Measurements from ENCODE around the gene AGBL2. TPM values are rescaled to one million over a fixed set of nuclear protein-coding genes. Genes with fewer than 3 reads are reported as not detected.
"Not testable (repeated sequence)": the region's sequence is repeated elsewhere in the genome, so short reads cannot be mapped to it uniquely, and the experiment has no call there.

Gene AGBL2
- total RNA-seq = 2.7 TPM
- 8.4 TPM for polyA plus RNA-seq
- long read RNA-seq, donor 1 = 0 reads
- long read RNA-seq, donor 2 = 0 reads
- long read RNA-seq, donor 3 = 0 reads
- long read RNA-seq, donor 4 = 0 reads
- long read RNA-seq, donor 5, partial matches to known transcripts = 0 of 1 reads
- long read RNA-seq, donor 5, other reads (novel, unspliced or antisense) = 0 of 1 reads
- long read RNA-seq, donor 6 = 0 reads
- long read RNA-seq, donor 7 = 0 reads
- long read RNA-seq, donor 8 = 0 reads
- long read RNA-seq, donor 9 = 0 reads
- long read RNA-seq, donor 10, partial matches to known transcripts = 0 of 1 reads
- long read RNA-seq, donor 10, other reads (novel, unspliced or antisense) = 0 of 1 reads

GRCh38 chr11:47715082-47715669 lies at the start of gene AGBL2:
TSS of gene AGBL2 (minus strand) at chr11:47715369. CDS start at chr11:47714650, 719 bp downstream.
- under 1% methylated on average over 35 of the region's 35 CpGs for WGBS
- Histone ChIP-seq H3K4me1 (ENCODE audit: control insufficient read depth in 2 of 2, insufficient read depth in 2 of 2, low read length in 2 of 2) (peaks cover 0 to 8% of the 10 kb centered on the region in 2 donors), H3K36me3 (ENCODE audit: control insufficient read depth in 2 of 2, insufficient read depth in 2 of 2, low read length in 1 of 2) (peaks cover 17 to 37% of the 10 kb centered on the region in 2 donors), H3K4me3 (ENCODE audit: low read length in 2 of 2) (peak within 1 kb of the TSS; percentile 69 to 87), H3K27ac (ENCODE audit: low read depth in 1 of 2, low read length in 1 of 2) (peak within 1 kb of the TSS; percentile 57 to 72), H3K9me3 (ENCODE audit: control insufficient read depth in 2 of 2, insufficient read depth in 1 of 2, low read length in 1 of 2) (no peaks in the 10 kb centered on the region), H3K27me3 (ENCODE audit: control insufficient read depth in 2 of 2, insufficient read depth in 1 of 2, low read length in 1 of 2) (no peaks in the 10 kb centered on the region)
- DNase-seq (ENCODE audit: low read depth in 6 of 9, low spot score in 9 of 9) = peak; percentile 52 to 91 (median 75)

- WGBS = 93% methylated on average over 11 of the region's 11 CpGs
- DNase-seq (ENCODE audit: low read depth in 6 of 9, low spot score in 9 of 9); H3K4me3 ChIP-seq (ENCODE audit: low read length in 2 of 2); H3K9me3 ChIP-seq (ENCODE audit: control insufficient read depth in 2 of 2, insufficient read depth in 1 of 2, low read length in 1 of 2); H3K27me3 ChIP-seq (ENCODE audit: control insufficient read depth in 2 of 2, insufficient read depth in 1 of 2, low read length in 1 of 2); H3K4me1 ChIP-seq (ENCODE audit: control insufficient read depth in 2 of 2, insufficient read depth in 2 of 2, low read length in 2 of 2); H3K27ac ChIP-seq (ENCODE audit: low read depth in 1 of 2, low read length in 1 of 2): not testable (repeated sequence)
- peaks cover 61 to 72% of the 10 kb centered on the region in 2 donors for H3K36me3 ChIP-seq (ENCODE audit: control insufficient read depth in 2 of 2, insufficient read depth in 2 of 2, low read length in 1 of 2)
Measured at GRCh38 chr11:47759291-47759690, 44.1 kb upstream of the AGBL2 start.

- H3K4me1 ChIP-seq (ENCODE audit: control insufficient read depth in 2 of 2, insufficient read depth in 2 of 2, low read length in 2 of 2) = no peaks in the 10 kb centered on the region
- H3K27me3 ChIP-seq (ENCODE audit: control insufficient read depth in 2 of 2, insufficient read depth in 1 of 2, low read length in 1 of 2) = no peaks in the 10 kb centered on the region
- 98% methylated on average over 4 of the region's 4 CpGs for WGBS
- no peak for DNase-seq (ENCODE audit: low read depth in 6 of 9, low spot score in 9 of 9)
- H3K36me3 ChIP-seq (ENCODE audit: control insufficient read depth in 2 of 2, insufficient read depth in 2 of 2, low read length in 1 of 2) = peaks cover 65 to 74% of the 10 kb centered on the region in 2 donors
- H3K4me3 ChIP-seq (ENCODE audit: low read length in 2 of 2) = no peak overlapping the region
- no peak overlapping the region for H3K27ac ChIP-seq (ENCODE audit: low read depth in 1 of 2, low read length in 1 of 2)
- no peaks in the 10 kb centered on the region for H3K9me3 ChIP-seq (ENCODE audit: control insufficient read depth in 2 of 2, insufficient read depth in 1 of 2, low read length in 1 of 2)
Measured at GRCh38 chr11:47756208-47756607, 41.0 kb upstream of the AGBL2 start.

- Histone ChIP-seq H3K4me1 (ENCODE audit: control insufficient read depth in 2 of 2, insufficient read depth in 2 of 2, low read length in 2 of 2) (no peaks in the 10 kb centered on the region), H3K27ac (ENCODE audit: low read depth in 1 of 2, low read length in 1 of 2) (no peak overlapping the region), H3K4me3 (ENCODE audit: low read length in 2 of 2) (no peak overlapping the region), H3K9me3 (ENCODE audit: control insufficient read depth in 2 of 2, insufficient read depth in 1 of 2, low read length in 1 of 2) (no peaks in the 10 kb centered on the region), H3K36me3 (ENCODE audit: control insufficient read depth in 2 of 2, insufficient read depth in 2 of 2, low read length in 1 of 2) (peaks cover 82 to 86% of the 10 kb centered on the region in 2 donors), H3K27me3 (ENCODE audit: control insufficient read depth in 2 of 2, insufficient read depth in 1 of 2, low read length in 1 of 2) (no peaks in the 10 kb centered on the region)
- WGBS = 97% methylated on average over 5 of the region's 5 CpGs
- DNase-seq (ENCODE audit: low read depth in 6 of 9, low spot score in 9 of 9) = no peak
Measured at GRCh38 chr11:47750725-47751124, 35.6 kb upstream of the AGBL2 start.

GRCh38 chr11:47742494-47742893 lies 27.3 kb upstream of the AGBL2 start:
- H3K27ac ChIP-seq (ENCODE audit: low read depth in 1 of 2, low read length in 1 of 2); H3K9me3 ChIP-seq (ENCODE audit: control insufficient read depth in 2 of 2, insufficient read depth in 1 of 2, low read length in 1 of 2); DNase-seq (ENCODE audit: low read depth in 6 of 9, low spot score in 9 of 9); H3K27me3 ChIP-seq (ENCODE audit: control insufficient read depth in 2 of 2, insufficient read depth in 1 of 2, low read length in 1 of 2); H3K4me1 ChIP-seq (ENCODE audit: control insufficient read depth in 2 of 2, insufficient read depth in 2 of 2, low read length in 2 of 2); H3K4me3 ChIP-seq (ENCODE audit: low read length in 2 of 2): not testable (repeated sequence)
- peaks cover 80 to 92% of the 10 kb centered on the region in 2 donors for H3K36me3 ChIP-seq (ENCODE audit: control insufficient read depth in 2 of 2, insufficient read depth in 2 of 2, low read length in 1 of 2)
- whole genome bisulfite sequencing = 98% methylated on average over 7 of the region's 7 CpGs

- not testable (repeated sequence) for H3K27ac ChIP-seq (ENCODE audit: low read depth in 1 of 2, low read length in 1 of 2); H3K9me3 ChIP-seq (ENCODE audit: control insufficient read depth in 2 of 2, insufficient read depth in 1 of 2, low read length in 1 of 2); H3K27me3 ChIP-seq (ENCODE audit: control insufficient read depth in 2 of 2, insufficient read depth in 1 of 2, low read length in 1 of 2); H3K4me3 ChIP-seq (ENCODE audit: low read length in 2 of 2); DNase-seq (ENCODE audit: low read depth in 6 of 9, low spot score in 9 of 9); H3K4me1 ChIP-seq (ENCODE audit: control insufficient read depth in 2 of 2, insufficient read depth in 2 of 2, low read length in 2 of 2)
- 91% methylated on average over 7 of the region's 7 CpGs for WGBS
- peaks cover 65 to 84% of the 10 kb centered on the region in 2 donors for H3K36me3 ChIP-seq (ENCODE audit: control insufficient read depth in 2 of 2, insufficient read depth in 2 of 2, low read length in 1 of 2)
Measured at GRCh38 chr11:47737817-47738216, 22.6 kb upstream of the AGBL2 start.

- DNase-seq (ENCODE audit: low read depth in 6 of 9, low spot score in 9 of 9) = no peak
- no peak overlapping the region for H3K27ac ChIP-seq (ENCODE audit: low read depth in 1 of 2, low read length in 1 of 2)
Measured at GRCh38 chr11:47732271-47732670, 17.1 kb upstream of the AGBL2 start.

GRCh38 chr11:47731475-47731874 lies 16.3 kb upstream of the AGBL2 start:
- H3K9me3 ChIP-seq (ENCODE audit: control insufficient read depth in 2 of 2, insufficient read depth in 1 of 2, low read length in 1 of 2) = no peaks in the 10 kb centered on the region
- WGBS = 97% methylated on average over 6 of the region's 6 CpGs
- H3K36me3 ChIP-seq (ENCODE audit: control insufficient read depth in 2 of 2, insufficient read depth in 2 of 2, low read length in 1 of 2) = peaks cover 50 to 86% of the 10 kb centered on the region in 2 donors
- no peaks in the 10 kb centered on the region for H3K4me1 ChIP-seq (ENCODE audit: control insufficient read depth in 2 of 2, insufficient read depth in 2 of 2, low read length in 2 of 2)
- no peak for DNase-seq (ENCODE audit: low read depth in 6 of 9, low spot score in 9 of 9)
- no peak overlapping the region for H3K4me3 ChIP-seq (ENCODE audit: low read length in 2 of 2)
- no peak overlapping the region for H3K27ac ChIP-seq (ENCODE audit: low read depth in 1 of 2, low read length in 1 of 2)
- no peaks in the 10 kb centered on the region for H3K27me3 ChIP-seq (ENCODE audit: control insufficient read depth in 2 of 2, insufficient read depth in 1 of 2, low read length in 1 of 2)

More at GRCh38 chr11:47732271-47732670, 17.1 kb upstream of the AGBL2 start:
- WGBS = 97% methylated on average over 10 of the region's 10 CpGs
- no peaks in the 10 kb centered on the region for H3K27me3 ChIP-seq (ENCODE audit: control insufficient read depth in 2 of 2, insufficient read depth in 1 of 2, low read length in 1 of 2)
- peaks cover 52 to 89% of the 10 kb centered on the region in 2 donors for H3K36me3 ChIP-seq (ENCODE audit: control insufficient read depth in 2 of 2, insufficient read depth in 2 of 2, low read length in 1 of 2)
- no peaks in the 10 kb centered on the region for H3K4me1 ChIP-seq (ENCODE audit: control insufficient read depth in 2 of 2, insufficient read depth in 2 of 2, low read length in 2 of 2)
- H3K9me3 ChIP-seq (ENCODE audit: control insufficient read depth in 2 of 2, insufficient read depth in 1 of 2, low read length in 1 of 2) = no peaks in the 10 kb centered on the region
- H3K4me3 ChIP-seq (ENCODE audit: low read length in 2 of 2) = no peak overlapping the region

GRCh38 chr11:47726878-47727514 lies 11.8 kb upstream of the AGBL2 start:
- Histone ChIP-seq H3K4me3 (ENCODE audit: low read length in 2 of 2) (no peak overlapping the region), H3K9me3 (ENCODE audit: control insufficient read depth in 2 of 2, insufficient read depth in 1 of 2, low read length in 1 of 2) (no peaks in the 10 kb centered on the region), H3K36me3 (ENCODE audit: control insufficient read depth in 2 of 2, insufficient read depth in 2 of 2, low read length in 1 of 2) (peaks cover 54 to 91% of the 10 kb centered on the region in 2 donors), H3K4me1 (ENCODE audit: control insufficient read depth in 2 of 2, insufficient read depth in 2 of 2, low read length in 2 of 2) (no peaks in the 10 kb centered on the region), H3K27ac (ENCODE audit: low read depth in 1 of 2, low read length in 1 of 2) (no peak overlapping the region), H3K27me3 (ENCODE audit: control insufficient read depth in 2 of 2, insufficient read depth in 1 of 2, low read length in 1 of 2) (no peaks in the 10 kb centered on the region)
- no peak for DNase-seq (ENCODE audit: low read depth in 6 of 9, low spot score in 9 of 9)
- WGBS = 97% methylated on average over 12 of the region's 12 CpGs
